SH-SY5Y (cell line): ENCODE data around the gene ARHGAP24.

Source experiments
- GATA2 ChIP-seq: IDR thresholded peaks from 2 replicates; pipeline ENCODE4 v1.6.1; 2011; ENCODE audit warnings: mild to moderate bottlenecking, low read depth, low read length
- GATA3 ChIP-seq: IDR thresholded peaks from 2 replicates; pipeline ENCODE4 v1.6.1; 2011; ENCODE audit warnings: low read depth, mild to moderate bottlenecking, low read length, moderate library complexity

GRCh38 chr4:85613901-85614300, 139.0 kb downstream of the ARHGAP24 start:
- TF ChIP-seq GATA2, result no peak
- no peak for TF ChIP-seq GATA3
